Measurements from ENCODE around the gene RIN2. TPM values are rescaled to one million over a fixed set of nuclear protein-coding genes. Genes with fewer than 3 reads are reported as not detected.

RIN2 gene
- total RNA-seq, 1 experiment from 2014 or later = 1.5 TPM

GRCh38 chr20:19711126-19711525 is 46.9 kb upstream of the RIN2 start (continued):
- no peak for TF ChIP-seq REST (IDR thresholded peaks at IDR 0.05; ENCODE audit: low read depth)

GRCh38 chr20:19712721-19713260 is 45.3 kb upstream of the RIN2 start:
- Histone ChIP-seq H3K4me1 (ENCODE audit: control insufficient read depth in 1 of 2, insufficient read depth in 2 of 2, low read length in 2 of 2) (no peaks in the 10 kb centered on the region), H3K9ac (ENCODE audit: low read length) (no peak overlapping the region), H3K9me3 (ENCODE audit: control insufficient read depth in 1 of 2, insufficient read depth in 1 of 2, low read depth in 1 of 2, low read length in 2 of 2) (no peaks in the 10 kb centered on the region), H2AFZ (ENCODE audit: low read depth, low read length, poor library complexity, severe bottlenecking) (no peak overlapping the region), H3K9me2 (ENCODE audit: insufficient read depth) (no peaks in the 10 kb centered on the region), H3K4me3 (replicated peaks in 1 of 2; ENCODE audit: low read depth in 1 of 2, low read length in 2 of 2) (no peak overlapping the region), H4K20me1 (ENCODE audit: insufficient read depth) (no peaks in the 10 kb centered on the region), H3K27me3 (ENCODE audit: insufficient read depth, low read length) (peaks cover 18% of the 10 kb centered on the region; the same call in 1 of the 2 replicates), H3K79me2 (ENCODE audit: insufficient read depth, low read length) (no peaks in the 10 kb centered on the region), H3K4me2 (ENCODE audit: low read length) (no peak overlapping the region), H3K27ac (ENCODE audit: low read depth, low read length) (no peak overlapping the region), H3K36me3 (ENCODE audit: control insufficient read depth in 1 of 2, insufficient read depth in 2 of 2, low read length in 2 of 2) (no peaks in the 10 kb centered on the region)
- ATAC-seq (no peak), DNase-seq (ENCODE audit: low read depth, low spot score) (no peak)
- ChIA-PET CTCF (no interaction called here), RAD21 (ENCODE audit: low non-redundant PET in 1 of 2, low total read pairs in 2 of 2, uncharacterized antibody in 2 of 2, unreplicated experiment in 2 of 2) (no interaction called here), POLR2A (no interaction called here)
- no TSS peak for BruUV-seq (replicated peaks)
- intact Hi-C loops (cut with micrococcal nuclease) = no loop called here
- TF ChIP-seq EZH2 (IDR thresholded peaks at IDR 0.05) = no peak
- TF ChIP-seq JUND (IDR thresholded peaks at IDR 0.05) = no peak
- no peak for TF ChIP-seq ZBTB33 (IDR thresholded peaks at IDR 0.05; ENCODE audit: extremely low read depth, insufficient replicate concordance, low read length)
- TF ChIP-seq CTCF (IDR thresholded peaks at IDR 0.05 in 2 of 3, conservative IDR thresholded peaks at IDR 0.05 in 1 of 3; ENCODE audit: borderline replicate concordance in 1 of 3, insufficient read depth in 1 of 3, low read depth in 2 of 3, low read length in 2 of 3) = no peak
- TF ChIP-seq ELF1 (IDR thresholded peaks at IDR 0.05; ENCODE audit: borderline replicate concordance, low read depth) = no peak
- no peak for TF ChIP-seq EGR1 (IDR thresholded peaks at IDR 0.05; ENCODE audit: low read depth)
- no peak for TF ChIP-seq FOSL1 (IDR thresholded peaks at IDR 0.05; ENCODE audit: low read depth)
- TF ChIP-seq EZH2phosphoT487 (IDR thresholded peaks at IDR 0.05; ENCODE audit: borderline replicate concordance) = no peak
- TF ChIP-seq REST (IDR thresholded peaks at IDR 0.05; ENCODE audit: low read depth) = no peak
- no peak for TF ChIP-seq POLR2AphosphoS5 (IDR thresholded peaks at IDR 0.05; ENCODE audit: low read depth, low read length)
- no peak for TF ChIP-seq YY1 (IDR thresholded peaks at IDR 0.05; ENCODE audit: extremely low read depth, insufficient replicate concordance, low read depth, low read length)
- TF ChIP-seq CEBPB (IDR thresholded peaks at IDR 0.05; ENCODE audit: low read depth) = no peak
- no peak for TF ChIP-seq SIN3A (IDR thresholded peaks at IDR 0.05; ENCODE audit: low read depth)

All from HCT116 (cell line).